HepG2 (cell line): Measurements from ENCODE around the gene PACC1. TPM values are rescaled to one million over a fixed set of nuclear protein-coding genes. Genes with fewer than 3 reads are reported as not detected.

Experiments used
- ATAC-seq: fragments of 200-7000 bp; cut with Tn5 transposase; 3 replicates; pipeline ENCODE4 v1.9.1; 2020; ENCODE audit warnings: mild to moderate bottlenecking, moderate library complexity
- BruUV-seq: library from RNA; stranded (reverse); fragments of 400-500 nt; replicated peaks from 2 replicates; lab custom pipeline; 2021; lab: Mats Ljungman, UMichigan
- CTCF ChIA-PET: fragments of 300-600 bp; formaldehyde crosslinking; extraction: SDS; loops from one replicate; lab custom pipeline; 2021; ENCODE audit warnings: low total read pairs, inconsistent platforms, low intra/inter-chr PET ratio; lab: Yijun Ruan, JAX
- POLR2A ChIA-PET: fragments of 350-600 bp; sonication (Branson Sonifier 250); formaldehyde crosslinking; loops from one replicate; lab custom pipeline; 2020; ENCODE audit warnings: antibody characterized with exemption, inconsistent platforms; lab: Yijun Ruan, JAX
- DNase-seq: peaks from one replicate; pipeline ENCODE4 v3.0.0-alpha.2; 2015; ENCODE audit warnings: low spot score
- FAIRE-seq: peaks from 3 replicates; lab custom pipeline; 2011; peaks lifted over from hg19 to GRCh38; lab: Jason Lieb, UNC
- H2AFZ ChIP-seq: one replicate; pipeline ENCODE4 v1.6.1; 2011; ENCODE audit warnings: low read length, inconsistent platforms
- H3K27ac ChIP-seq: fragments of 300-600 bp; 3 replicates; pipeline ENCODE4 v1.8.0; 2011; ENCODE audit warnings: mixed run types, mild to moderate bottlenecking, mixed read lengths, low read length, inconsistent platforms; ENCODE audit not compliant: insufficient read depth; ENCODE audit errors: extremely low read length
- H3K27me3 ChIP-seq, 2 experiments: fragments of 200-600 bp in 1 of 2; 2 replicates in 1 of 2; 3 replicates in 1 of 2; pipeline versions ENCODE4 v1.6.0 to v1.8.0; 2011; ENCODE audit warnings: low read length in 2 of 2, mild to moderate bottlenecking in 2 of 2, moderate library complexity in 2 of 2, inconsistent platforms in 1 of 2; ENCODE audit not compliant: insufficient read depth in 2 of 2, control insufficient read depth in 1 of 2
- H3K36me3 ChIP-seq, 2 experiments: fragments of 200-600 bp in 1 of 2; replicated peaks in 1 of 2; 2 replicates in 1 of 2; 3 replicates in 1 of 2; pipeline versions ENCODE4 v1.5.1 to v1.8.0; 2011; ENCODE audit warnings: low read length in 2 of 2, inconsistent platforms in 1 of 2; ENCODE audit not compliant: insufficient read depth in 2 of 2, control insufficient read depth in 1 of 2
- H3K4me1 ChIP-seq: 2 replicates; pipeline ENCODE4 v1.5.1; 2012; ENCODE audit warnings: low read length, inconsistent platforms; ENCODE audit not compliant: insufficient read depth
- H3K4me2 ChIP-seq: 2 replicates; pipeline ENCODE4 v1.6.0; 2011; ENCODE audit warnings: low read depth, low read length, inconsistent platforms
- H3K4me3 ChIP-seq, 3 experiments: fragments of 200-600 bp in 1 of 3; sonication (generic), shearing (Covaris generic) in 1 of 3; replicated peaks in 1 of 3; 2 replicates each; pipeline ENCODE4 v1.5.1; 2011 to 2016; ENCODE audit warnings: low read length in 3 of 3, inconsistent platforms in 2 of 3, low read depth in 2 of 3, mild to moderate bottlenecking in 2 of 3, control low read depth in 1 of 3, mixed read lengths in 1 of 3; ENCODE audit not compliant: insufficient read depth in 1 of 3
- H3K79me2 ChIP-seq: one replicate; pipeline ENCODE4 v1.6.1; 2011; ENCODE audit warnings: low read length, inconsistent platforms; ENCODE audit not compliant: insufficient read depth
- H3K9ac ChIP-seq: 2 replicates; pipeline ENCODE4 v1.6.0; 2011; ENCODE audit warnings: mild to moderate bottlenecking, low read depth, low read length, inconsistent platforms; ENCODE audit not compliant: insufficient read depth
- H3K9me3 ChIP-seq: 2 replicates; pipeline ENCODE4 v1.5.1; 2012; ENCODE audit warnings: mild to moderate bottlenecking, low read length
- H4K20me1 ChIP-seq: 2 replicates; pipeline ENCODE4 v1.6.0; 2011; ENCODE audit warnings: inconsistent platforms, mild to moderate bottlenecking, low read length, moderate library complexity; ENCODE audit not compliant: insufficient read depth
- CSRNP1 ChIP-seq: sonication (generic); formaldehyde crosslinking; IDR thresholded peaks from 2 replicates; pipeline ENCODE4 v1.8.1; 2023; ENCODE audit warnings: mild to moderate bottlenecking, missing genetic modification reagents
- HOXA9 ChIP-seq: sonication (generic); formaldehyde crosslinking; IDR thresholded peaks from 2 replicates; pipeline ENCODE4 v1.8.1; 2022; ENCODE audit warnings: missing genetic modification reagents, mild to moderate bottlenecking, moderate library complexity, borderline replicate concordance
- MAF1 ChIP-seq: sonication (generic); formaldehyde crosslinking; IDR thresholded peaks from 2 replicates; pipeline ENCODE4 v1.5.0; 2020; ENCODE audit warnings: missing genetic modification reagents, borderline replicate concordance
- NCOA2 ChIP-seq: sonication (generic); formaldehyde crosslinking; IDR thresholded peaks from 2 replicates; pipeline ENCODE4 v1.8.0; 2022; ENCODE audit warnings: inconsistent platforms
- RBAK ChIP-seq: sonication (generic); formaldehyde crosslinking; IDR thresholded peaks from 2 replicates; pipeline ENCODE4 v1.5.1; 2020; ENCODE audit warnings: mild to moderate bottlenecking, missing genetic modification reagents
- SOX6 ChIP-seq, 2 experiments: fragments of 450-650 bp in 1 of 2; sonication (generic) in 1 of 2; formaldehyde crosslinking in 1 of 2; IDR thresholded peaks; 2 replicates each; pipeline versions ENCODE4 v1.4.0 to v1.6.1; 2017 to 2020; ENCODE audit warnings: antibody characterized with exemption in 1 of 2, mild to moderate bottlenecking in 1 of 2, missing genetic modification reagents in 1 of 2
- ZBTB3 ChIP-seq: sonication (generic); formaldehyde crosslinking; IDR thresholded peaks from 2 replicates; pipeline ENCODE4 v1.4.0; 2020; ENCODE audit warnings: low read depth, mild to moderate bottlenecking, moderate library complexity, missing genetic modification reagents, borderline replicate concordance
- ZNF672 ChIP-seq: sonication (generic); formaldehyde crosslinking; IDR thresholded peaks from 2 replicates; pipeline ENCODE4 v1.8.1; 2022; ENCODE audit warnings: missing genetic modification reagents
- ZNF761 ChIP-seq: sonication (generic); formaldehyde crosslinking; conservative IDR thresholded peaks from 2 replicates; pipeline ENCODE4 v1.4.0; 2020; ENCODE audit warnings: mild to moderate bottlenecking, missing genetic modification reagents
- ZNF839 ChIP-seq: sonication (generic); formaldehyde crosslinking; IDR thresholded peaks from 2 replicates; pipeline ENCODE4 v1.4.0; 2020; ENCODE audit warnings: missing genetic modification reagents, mild to moderate bottlenecking, borderline replicate concordance
- WGBS: methylation state at CpG from one replicate; pipeline ENCODE4 v1.1.6; 2017; ENCODE audit warnings: low lambda C conversion rate; 5-methylcytosine and 5-hydroxymethylcytosine counted together
- in situ Hi-C: cut with HindIII; loops from 2 replicates; pipeline ENCODE4 v1.10.0; 2017; ENCODE audit warnings: low pct_unique_long_range_greater_than_20kb; ENCODE audit not compliant: extremely low pct_ligation_motif_present
- intact Hi-C: fragments of 100-400 bp; cut with micrococcal nuclease; formaldehyde crosslinking; loops from one replicate; pipeline ENCODE4 v1.10.0; 2022; ENCODE audit not compliant: unreplicated experiment
- polyA plus RNA-seq, 8 experiments: library from polyadenylated mRNA; depleted of rRNA in 3 of 8; stranded (reverse) in 7 of 8; unstranded in 1 of 8; fragments of >200 nt; fragmentation: Illumina TruSeq in 4 of 8; extraction: Trizol in 4 of 8; gene quantifications; 2 replicates each; pipeline versions ENCODE4 v1.2.1 to v1.2.3, GENCODE V29; 2011 to 2016; ENCODE audit warnings: low read depth in 4 of 8, missing spikeins in 1 of 8, mixed read lengths in 1 of 8; ENCODE audit not compliant: insufficient read depth in 1 of 8
- total RNA-seq, 5 experiments: library from RNA; depleted of rRNA; stranded (reverse); fragments of >200 nt; fragmentation: Illumina TruSeq; extraction: Trizol; gene quantifications; 2 replicates each; pipeline ENCODE4 v1.2.3, GENCODE V29; 2016; ENCODE audit warnings: low read depth in 1 of 5
- TF ChIP-seq, protein P1 (sequence below): sonication (generic); formaldehyde crosslinking; IDR thresholded peaks from 2 replicates; pipeline ENCODE4 v1.5.0; 2020; ENCODE audit warnings: mild to moderate bottlenecking, missing genetic modification reagents
- TF ChIP-seq, protein P2 (sequence below): fragments of 450-650 bp; IDR thresholded peaks from 2 replicates; pipeline ENCODE4 v1.6.1; 2016

PACC1 gene
- total and polyA plus RNA-seq, 2 of the 13 experiments (the other 11 are each of a cell fraction or from before 2014, with no cell fraction given): 9.4 to 10.7 TPM

- TF ChIP-seq NCOA2 (CRISPR knock-in tag): no peak
- no peak for TF ChIP-seq ZNF761
- no peak for TF ChIP-seq RBAK (CRISPR knock-in tag)
- TF ChIP-seq, all 625 proteins: peak for 0
Observed at GRCh38 chr1:212446333-212446732, 31.6 kb upstream of the PACC1 start (continued).

DNA sequence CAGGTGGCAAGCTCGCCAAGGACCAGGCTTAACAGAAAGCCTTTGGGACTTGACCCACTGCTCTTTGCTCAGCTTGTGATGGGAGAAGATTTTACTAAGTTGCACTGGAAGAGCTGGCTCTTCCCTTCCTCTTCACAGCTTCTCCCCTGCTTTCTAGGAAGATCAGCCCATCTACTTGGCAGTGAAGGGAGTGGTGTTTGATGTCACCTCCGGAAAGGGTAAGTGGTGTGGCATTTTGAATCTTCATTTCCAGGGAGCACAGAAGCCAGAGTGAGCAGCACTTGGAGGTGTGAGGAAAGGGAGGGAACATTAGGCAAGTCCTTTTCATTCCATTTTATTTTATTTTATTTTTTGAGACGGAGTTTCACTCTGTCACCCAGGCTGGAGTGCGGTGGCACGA is 27.7 kb upstream of the PACC1 start:
- no peak overlapping the region for H2AFZ ChIP-seq
- no peak overlapping the region for H3K27ac ChIP-seq
- H3K4me3 ChIP-seq: no peak overlapping the region
- DNase-seq (no peak), FAIRE-seq (no peak), ATAC-seq (no peak)
- no peaks in the 10 kb centered on the region for H3K79me2 ChIP-seq
- BruUV-seq: no TSS peak
- in situ Hi-C loops (no loop called here), intact Hi-C loops (no loop called here)
- no peaks in the 10 kb centered on the region for H4K20me1 ChIP-seq
- ChIA-PET CTCF (no interaction called here), POLR2A (no interaction called here)
- no peak overlapping the region for H3K4me2 ChIP-seq
- 98% methylated on average over 5 of the region's 5 CpGs for WGBS
- TF ChIP-seq, protein P1, sequence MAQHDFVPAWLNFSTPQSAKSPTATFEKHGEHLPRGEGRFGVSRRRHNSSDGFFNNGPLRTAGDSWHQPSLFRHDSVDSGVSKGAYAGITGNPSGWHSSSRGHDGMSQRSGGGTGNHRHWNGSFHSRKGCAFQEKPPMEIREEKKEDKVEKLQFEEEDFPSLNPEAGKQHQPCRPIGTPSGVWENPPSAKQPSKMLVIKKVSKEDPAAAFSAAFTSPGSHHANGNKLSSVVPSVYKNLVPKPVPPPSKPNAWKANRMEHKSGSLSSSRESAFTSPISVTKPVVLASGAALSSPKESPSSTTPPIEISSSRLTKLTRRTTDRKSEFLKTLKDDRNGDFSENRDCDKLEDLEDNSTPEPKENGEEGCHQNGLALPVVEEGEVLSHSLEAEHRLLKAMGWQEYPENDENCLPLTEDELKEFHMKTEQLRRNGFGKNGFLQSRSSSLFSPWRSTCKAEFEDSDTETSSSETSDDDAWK: no peak
- TF ChIP-seq MAF1 (no peak), ZBTB3 (CRISPR knock-in tag) (no peak), HOXA9 (no peak), CSRNP1 (CRISPR knock-in tag) (no peak), ZNF672 (CRISPR knock-in tag) (no peak), ZNF839 (no peak), SOX6 (IDR thresholded peaks at IDR 0.05) (no peak), SOX6 (CRISPR knock-in tag; IDR thresholded peaks at IDR 0.05) (no peak)
- TF ChIP-seq, protein P2, sequence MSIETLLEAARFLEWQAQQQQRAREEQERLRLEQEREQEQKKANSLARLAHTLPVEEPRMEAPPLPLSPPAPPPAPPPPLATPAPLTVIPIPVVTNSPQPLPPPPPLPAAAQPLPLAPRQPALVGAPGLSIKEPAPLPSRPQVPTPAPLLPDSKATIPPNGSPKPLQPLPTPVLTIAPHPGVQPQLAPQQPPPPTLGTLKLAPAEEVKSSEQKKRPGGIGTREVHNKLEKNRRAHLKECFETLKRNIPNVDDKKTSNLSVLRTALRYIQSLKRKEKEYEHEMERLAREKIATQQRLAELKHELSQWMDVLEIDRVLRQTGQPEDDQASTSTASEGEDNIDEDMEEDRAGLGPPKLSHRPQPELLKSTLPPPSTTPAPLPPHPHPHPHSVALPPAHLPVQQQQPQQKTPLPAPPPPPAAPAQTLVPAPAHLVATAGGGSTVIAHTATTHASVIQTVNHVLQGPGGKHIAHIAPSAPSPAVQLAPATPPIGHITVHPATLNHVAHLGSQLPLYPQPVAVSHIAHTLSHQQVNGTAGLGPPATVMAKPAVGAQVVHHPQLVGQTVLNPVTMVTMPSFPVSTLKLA: no peak
- H3K4me1 ChIP-seq: no peaks in the 10 kb centered on the region
- no peak overlapping the region for H3K9ac ChIP-seq
- no peaks in the 10 kb centered on the region for H3K27me3 ChIP-seq
- H3K9me3 ChIP-seq: no peaks in the 10 kb centered on the region
- peaks cover 0 to 6% of the 10 kb centered on the region in 2 experiments; a peak in 3 of 5 replicates for H3K36me3 ChIP-seq
